Measurements from ENCODE around the gene MCFD2.

Gene MCFD2

GRCh38 chr2:46950314-46950713 lies 34.7 kb upstream of the MCFD2 start:
- Histone ChIP-seq H3K4me3 (ENCODE audit: insufficient read depth, low read length, poor library complexity, severe bottlenecking) (no peak overlapping the region), H4K20me1 (ENCODE audit: low read depth, low read length) (no peaks in the 10 kb centered on the region), H3K27ac (ENCODE audit: low read depth, low read length) (no peak overlapping the region), H3K9me2 (replicated peaks; ENCODE audit: insufficient read depth, low read length) (no peaks in the 10 kb centered on the region), H3K27me3 (ENCODE audit: low read length) (no peaks in the 10 kb centered on the region), H2AFZ (ENCODE audit: low read depth, low read length, severe bottlenecking) (no peak overlapping the region), H3K4me2 (ENCODE audit: low read depth, low read length, poor library complexity, severe bottlenecking) (no peak overlapping the region), H3K36me3 (ENCODE audit: low read length) (no peaks in the 10 kb centered on the region), H3K79me2 (ENCODE audit: insufficient read depth, low read length) (peaks cover 55% of the 10 kb centered on the region), H3K9ac (ENCODE audit: low read length) (no peak overlapping the region), H3F3A (ENCODE audit: insufficient read depth) (no peaks in the 10 kb centered on the region), H3K9me3 (ENCODE audit: insufficient read depth, low read length) (no peaks in the 10 kb centered on the region)
- TF ChIP-seq EZH2phosphoT487 (conservative IDR thresholded peaks at IDR 0.05; ENCODE audit: low read length): no peak
- TF ChIP-seq, protein P1, sequence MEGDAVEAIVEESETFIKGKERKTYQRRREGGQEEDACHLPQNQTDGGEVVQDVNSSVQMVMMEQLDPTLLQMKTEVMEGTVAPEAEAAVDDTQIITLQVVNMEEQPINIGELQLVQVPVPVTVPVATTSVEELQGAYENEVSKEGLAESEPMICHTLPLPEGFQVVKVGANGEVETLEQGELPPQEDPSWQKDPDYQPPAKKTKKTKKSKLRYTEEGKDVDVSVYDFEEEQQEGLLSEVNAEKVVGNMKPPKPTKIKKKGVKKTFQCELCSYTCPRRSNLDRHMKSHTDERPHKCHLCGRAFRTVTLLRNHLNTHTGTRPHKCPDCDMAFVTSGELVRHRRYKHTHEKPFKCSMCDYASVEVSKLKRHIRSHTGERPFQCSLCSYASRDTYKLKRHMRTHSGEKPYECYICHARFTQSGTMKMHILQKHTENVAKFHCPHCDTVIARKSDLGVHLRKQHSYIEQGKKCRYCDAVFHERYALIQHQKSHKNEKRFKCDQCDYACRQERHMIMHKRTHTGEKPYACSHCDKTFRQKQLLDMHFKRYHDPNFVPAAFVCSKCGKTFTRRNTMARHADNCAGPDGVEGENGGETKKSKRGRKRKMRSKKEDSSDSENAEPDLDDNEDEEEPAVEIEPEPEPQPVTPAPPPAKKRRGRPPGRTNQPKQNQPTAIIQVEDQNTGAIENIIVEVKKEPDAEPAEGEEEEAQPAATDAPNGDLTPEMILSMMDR (IDR thresholded peaks at IDR 0.05; ENCODE audit: insufficient read depth, low read length, poor library complexity, severe bottlenecking): no peak

DNA sequence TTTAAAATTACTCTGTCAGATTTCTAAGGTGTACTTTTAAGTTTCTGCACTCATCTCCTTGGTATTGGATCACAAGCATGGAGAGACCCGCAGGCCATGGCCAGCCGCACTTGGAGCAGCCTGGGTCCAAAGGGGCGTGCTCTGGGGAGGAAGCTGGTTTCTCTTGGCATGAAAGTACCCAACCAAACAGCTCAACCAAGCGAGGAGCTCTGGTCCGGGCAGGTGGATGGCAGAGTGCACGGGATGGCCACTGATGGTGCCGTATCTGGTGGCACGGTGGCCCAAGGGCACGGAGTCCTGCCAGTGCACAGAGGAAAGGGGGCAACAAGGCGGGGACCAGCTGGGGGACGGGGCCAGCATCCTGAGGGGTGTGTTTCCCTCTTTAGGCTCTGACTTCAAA lies 32.2 kb upstream of the MCFD2 start:
- no peaks in the 10 kb centered on the region for H3K27me3 ChIP-seq (ENCODE audit: low read length)
- H3K4me3 ChIP-seq (ENCODE audit: insufficient read depth, low read length, poor library complexity, severe bottlenecking): no peak overlapping the region
- no peak overlapping the region for H3K27ac ChIP-seq (ENCODE audit: low read depth, low read length)
- no peaks in the 10 kb centered on the region for H3K9me2 ChIP-seq (replicated peaks; ENCODE audit: insufficient read depth, low read length)
- H3K36me3 ChIP-seq (ENCODE audit: low read length): no peaks in the 10 kb centered on the region; the same call in 1 of the 2 replicates
- TF ChIP-seq, protein P1 (IDR thresholded peaks at IDR 0.05; ENCODE audit: insufficient read depth, low read length, poor library complexity, severe bottlenecking): no peak
- no peak for TF ChIP-seq EZH2phosphoT487 (conservative IDR thresholded peaks at IDR 0.05; ENCODE audit: low read length)
- H4K20me1 ChIP-seq (ENCODE audit: low read depth, low read length): no peaks in the 10 kb centered on the region
- H3F3A ChIP-seq (ENCODE audit: insufficient read depth): no peaks in the 10 kb centered on the region
- H2AFZ ChIP-seq (ENCODE audit: low read depth, low read length, severe bottlenecking): no peak overlapping the region
- no peak overlapping the region for H3K9ac ChIP-seq (ENCODE audit: low read length)
- peaks cover 80% of the 10 kb centered on the region for H3K79me2 ChIP-seq (ENCODE audit: insufficient read depth, low read length)
- no peak overlapping the region for H3K4me2 ChIP-seq (ENCODE audit: low read depth, low read length, poor library complexity, severe bottlenecking)
- H3K9me3 ChIP-seq (ENCODE audit: insufficient read depth, low read length): no peaks in the 10 kb centered on the region

DNA sequence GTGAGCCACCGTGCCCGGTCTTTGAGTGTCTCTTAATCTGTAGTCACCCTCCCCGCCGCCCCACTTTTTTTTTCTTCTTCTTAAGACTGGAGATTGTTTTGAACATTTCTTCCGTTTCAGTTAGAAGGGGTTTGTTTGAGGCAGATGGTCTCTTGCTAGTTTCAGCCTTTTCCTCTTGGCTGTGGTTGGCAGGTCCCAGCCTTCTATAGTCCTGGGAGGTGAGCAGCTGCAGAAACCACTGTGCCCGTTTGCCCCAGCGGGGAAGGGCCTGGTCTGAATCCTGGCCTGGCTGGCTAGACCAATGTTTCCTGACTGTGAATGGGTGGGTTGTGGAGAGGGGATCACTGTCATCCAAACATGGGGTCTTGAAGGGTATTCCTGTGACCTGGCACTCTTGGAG lies 30.1 kb upstream of the MCFD2 start:
- H4K20me1 ChIP-seq (ENCODE audit: low read depth, low read length): no peaks in the 10 kb centered on the region
- TF ChIP-seq, protein P1 (IDR thresholded peaks at IDR 0.05; ENCODE audit: insufficient read depth, low read length, poor library complexity, severe bottlenecking): no peak
- TF ChIP-seq EZH2phosphoT487 (conservative IDR thresholded peaks at IDR 0.05; ENCODE audit: low read length): no peak
- no peak overlapping the region for H3K4me2 ChIP-seq (ENCODE audit: low read depth, low read length, poor library complexity, severe bottlenecking)
- no peaks in the 10 kb centered on the region; the same call in 1 of the 2 replicates for H3K36me3 ChIP-seq (ENCODE audit: low read length)
- H3K9me2 ChIP-seq (replicated peaks; ENCODE audit: insufficient read depth, low read length): no peaks in the 10 kb centered on the region
- no peaks in the 10 kb centered on the region for H3K27me3 ChIP-seq (ENCODE audit: low read length)
- H3K79me2 ChIP-seq (ENCODE audit: insufficient read depth, low read length): peaks cover 89% of the 10 kb centered on the region
- H2AFZ ChIP-seq (ENCODE audit: low read depth, low read length, severe bottlenecking): no peak overlapping the region
- no peaks in the 10 kb centered on the region for H3F3A ChIP-seq (ENCODE audit: insufficient read depth)
- H3K9me3 ChIP-seq (ENCODE audit: insufficient read depth, low read length): no peaks in the 10 kb centered on the region
- no peak overlapping the region for H3K4me3 ChIP-seq (ENCODE audit: insufficient read depth, low read length, poor library complexity, severe bottlenecking)
- no peak overlapping the region for H3K9ac ChIP-seq (ENCODE audit: low read length)
- no peak overlapping the region for H3K27ac ChIP-seq (ENCODE audit: low read depth, low read length)
